ENCODE data around the gene MTUS2. TPM values are rescaled to one million over a fixed set of nuclear protein-coding genes. Genes with fewer than 3 reads are reported as not detected.

MTUS2 gene
- polyA plus RNA-seq, 2 of the 4 experiments (the other 2 are of a cell fraction): not detected

DNA sequence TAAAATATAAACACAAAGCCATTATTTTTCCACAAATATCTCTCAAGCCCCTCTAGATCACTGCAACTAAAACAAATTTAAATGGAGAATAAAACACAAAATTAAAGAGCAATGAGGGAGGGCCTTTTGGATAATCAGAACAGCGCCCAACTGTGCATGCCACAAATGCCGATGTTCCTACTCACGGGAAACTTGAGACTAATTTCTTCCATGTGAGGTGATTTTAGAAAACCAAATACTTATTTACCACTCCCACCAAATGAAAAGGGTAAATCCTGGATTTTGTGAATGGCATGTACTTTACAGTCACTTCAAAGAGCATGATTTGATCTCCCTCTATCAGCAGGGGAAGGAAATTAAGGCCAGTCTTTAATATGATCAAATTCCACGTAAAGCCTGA is 700.5 kb downstream of the MTUS2 start:
- Histone ChIP-seq H3K27ac (no peak overlapping the region), H3K4me2 (no peak overlapping the region), H3K4me3 (no peak overlapping the region), H3K4me1 (no peaks in the 10 kb centered on the region), H3K9me3 (no peaks in the 10 kb centered on the region)
- ATAC-seq (no peak), DNase-seq (ENCODE audit: low read depth in 1 of 2, low spot score in 1 of 2) (no peak), FAIRE-seq (no peak)
- TF ChIP-seq, protein P1, sequence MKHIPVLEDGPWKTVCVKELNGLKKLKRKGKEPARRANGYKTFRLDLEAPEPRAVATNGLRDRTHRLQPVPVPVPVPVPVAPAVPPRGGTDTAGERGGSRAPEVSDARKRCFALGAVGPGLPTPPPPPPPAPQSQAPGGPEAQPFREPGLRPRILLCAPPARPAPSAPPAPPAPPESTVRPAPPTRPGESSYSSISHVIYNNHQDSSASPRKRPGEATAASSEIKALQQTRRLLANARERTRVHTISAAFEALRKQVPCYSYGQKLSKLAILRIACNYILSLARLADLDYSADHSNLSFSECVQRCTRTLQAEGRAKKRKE (CRISPR knock-in tag; IDR thresholded peaks at IDR 0.05; ENCODE audit: low read depth): no peak
- TF ChIP-seq BCL3 (IDR thresholded peaks at IDR 0.05) (no peak), PHF8 (IDR thresholded peaks at IDR 0.05; ENCODE audit: borderline replicate concordance, low read depth) (no peak)
- ChIA-PET CTCF (interaction anchor here (1.0 kb wide), 1 partner anchor 12 kb away, joined by 3 read pairs; no protein-coding TSS in a partner anchor), POLR2A (no interaction called here)
- 95% methylated on average over 4 of the region's 4 CpGs for WGBS (ENCODE audit: missing lambda C conversion rate)

DNA sequence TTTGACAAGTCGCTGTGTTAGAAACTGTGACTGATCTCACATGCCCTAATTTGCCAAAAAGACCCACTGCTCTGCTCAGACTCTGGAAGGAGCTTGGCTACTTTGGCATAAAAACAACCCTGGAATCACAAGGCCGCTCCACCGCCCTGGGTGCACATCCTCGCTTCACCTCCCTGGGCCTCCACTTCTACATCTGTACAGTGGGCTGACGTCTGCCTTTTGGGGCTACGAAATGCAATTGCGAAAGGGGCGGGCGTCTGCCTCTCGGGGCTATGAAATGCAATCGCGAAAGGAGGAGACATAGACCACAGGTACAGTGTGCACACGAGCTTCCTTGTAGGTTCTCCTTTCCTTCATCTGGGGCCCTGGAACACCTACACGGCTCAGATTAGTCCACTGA is 701.2 kb downstream of the MTUS2 start:
- WGBS (ENCODE audit: missing lambda C conversion rate): 93% methylated on average over 14 of the region's 14 CpGs
- H3K4me2 ChIP-seq: no peak overlapping the region
- no peaks in the 10 kb centered on the region for H3K4me1 ChIP-seq
- ChIA-PET POLR2A (no interaction called here), CTCF (no interaction called here)
- no peak for ATAC-seq
- H3K27ac ChIP-seq: no peak overlapping the region
- no peak for FAIRE-seq
- TF ChIP-seq POLR2AphosphoS2 (conservative IDR thresholded peaks at IDR 0.05; ENCODE audit: low read length): no peak
- TF ChIP-seq ZSCAN20 (CRISPR knock-in tag; IDR thresholded peaks at IDR 0.05): no peak
- TF ChIP-seq, protein P2, sequence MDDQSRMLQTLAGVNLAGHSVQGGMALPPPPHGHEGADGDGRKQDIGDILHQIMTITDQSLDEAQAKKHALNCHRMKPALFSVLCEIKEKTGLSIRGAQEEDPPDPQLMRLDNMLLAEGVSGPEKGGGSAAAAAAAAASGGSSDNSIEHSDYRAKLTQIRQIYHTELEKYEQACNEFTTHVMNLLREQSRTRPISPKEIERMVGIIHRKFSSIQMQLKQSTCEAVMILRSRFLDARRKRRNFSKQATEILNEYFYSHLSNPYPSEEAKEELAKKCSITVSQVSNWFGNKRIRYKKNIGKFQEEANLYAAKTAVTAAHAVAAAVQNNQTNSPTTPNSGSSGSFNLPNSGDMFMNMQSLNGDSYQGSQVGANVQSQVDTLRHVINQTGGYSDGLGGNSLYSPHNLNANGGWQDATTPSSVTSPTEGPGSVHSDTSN (IDR thresholded peaks at IDR 0.05): no peak
- TF ChIP-seq, protein P3, sequence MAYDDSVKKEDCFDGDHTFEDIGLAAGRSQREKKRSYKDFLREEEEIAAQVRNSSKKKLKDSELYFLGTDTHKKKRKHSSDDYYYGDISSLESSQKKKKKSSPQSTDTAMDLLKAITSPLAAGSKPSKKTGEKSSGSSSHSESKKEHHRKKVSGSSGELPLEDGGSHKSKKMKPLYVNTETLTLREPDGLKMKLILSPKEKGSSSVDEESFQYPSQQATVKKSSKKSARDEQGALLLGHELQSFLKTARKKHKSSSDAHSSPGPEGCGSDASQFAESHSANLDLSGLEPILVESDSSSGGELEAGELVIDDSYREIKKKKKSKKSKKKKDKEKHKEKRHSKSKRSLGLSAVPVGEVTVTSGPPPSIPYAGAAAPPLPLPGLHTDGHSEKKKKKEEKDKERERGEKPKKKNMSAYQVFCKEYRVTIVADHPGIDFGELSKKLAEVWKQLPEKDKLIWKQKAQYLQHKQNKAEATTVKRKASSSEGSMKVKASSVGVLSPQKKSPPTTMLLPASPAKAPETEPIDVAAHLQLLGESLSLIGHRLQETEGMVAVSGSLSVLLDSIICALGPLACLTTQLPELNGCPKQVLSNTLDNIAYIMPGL (CRISPR knock-in tag; IDR thresholded peaks at IDR 0.05; ENCODE audit: borderline replicate concordance): no peak
- TF ChIP-seq KDM1A (IDR thresholded peaks at IDR 0.05; ENCODE audit: low read depth): no peak
- TF ChIP-seq RAD21 (conservative IDR thresholded peaks at IDR 0.05 in 1 of 2, IDR thresholded peaks at IDR 0.05 in 1 of 2): no peak
- no peak overlapping the region for H3K4me3 ChIP-seq
- DNase-seq (ENCODE audit: low read depth in 1 of 2, low spot score in 1 of 2): no peak
- no peaks in the 10 kb centered on the region for H3K9me3 ChIP-seq

- Histone ChIP-seq H3K4me2 (no peak overlapping the region), H3K27ac (no peak overlapping the region), H3K9me3 (no peaks in the 10 kb centered on the region), H3K4me1 (no peaks in the 10 kb centered on the region), H3K4me3 (no peak overlapping the region)
- POLR2A ChIA-PET: no interaction called here
- DNase-seq (ENCODE audit: low read depth in 1 of 2, low spot score in 1 of 2): no peak
- no peak for ATAC-seq
- CTCF ChIA-PET: no interaction called here
- FAIRE-seq: no peak
- TF ChIP-seq JUN (IDR thresholded peaks at IDR 0.05): no peak
- no peak for TF ChIP-seq ELK1 (IDR thresholded peaks at IDR 0.05; ENCODE audit: low read depth, low read length)
- WGBS (ENCODE audit: missing lambda C conversion rate): 90% methylated on average over 16 of the region's 16 CpGs
Measured at GRCh38 chr13:29522044-29522685, 702.0 kb downstream of the MTUS2 start.
